Small intestine (tissue), 7 donors: ENCODE measurements around the gene BCL2L12. TPM values are rescaled to one million over a fixed set of nuclear protein-coding genes. Genes with fewer than 3 reads are reported as not detected.
A peak's percentile ranks its signal among the peaks of the same experiment; 100 is the strongest.

Experiments
- DNase-seq, 2 donors: peaks; one replicate each; pipeline versions ENCODE4 v3.0.0 to v3.0.0-alpha.2; 2013
- FAIRE-seq: peaks from 2 replicates; lab custom pipeline; 2012; peaks lifted over from hg19 to GRCh38; lab: Jason Lieb, UNC
- H3K27ac ChIP-seq, 3 donors: one replicate each; pipeline ENCODE4 v1.5.1; 2013; ENCODE audit warnings: low read length in 2 of 3, mild to moderate bottlenecking in 2 of 3, control low read depth in 1 of 3, inconsistent platforms in 1 of 3, low read depth in 1 of 3, moderate library complexity in 1 of 3
- H3K27me3 ChIP-seq, 3 donors: one replicate each; pipeline ENCODE4 v1.6.1; 2013; ENCODE audit warnings: low read length in 3 of 3, inconsistent platforms in 1 of 3; ENCODE audit not compliant: control insufficient read depth in 3 of 3, insufficient read depth in 3 of 3
- H3K36me3 ChIP-seq, 3 donors: one replicate each; pipeline ENCODE4 v1.6.1; 2013; ENCODE audit warnings: low read length in 3 of 3, inconsistent platforms in 1 of 3, low read depth in 1 of 3, mild to moderate bottlenecking in 1 of 3, moderate library complexity in 1 of 3; ENCODE audit not compliant: control insufficient read depth in 3 of 3, insufficient read depth in 2 of 3
- H3K4me1 ChIP-seq, 3 donors: one replicate each; pipeline ENCODE4 v1.6.1; 2013; ENCODE audit warnings: low read length in 2 of 3, inconsistent platforms in 1 of 3, low read depth in 1 of 3, mild to moderate bottlenecking in 1 of 3, moderate library complexity in 1 of 3; ENCODE audit not compliant: control insufficient read depth in 3 of 3, insufficient read depth in 2 of 3
- H3K4me3 ChIP-seq, 3 donors: one replicate each; pipeline ENCODE4 v1.5.1; 2013; ENCODE audit warnings: low read length in 3 of 3, control low read depth in 1 of 3, inconsistent platforms in 1 of 3, low read depth in 1 of 3, mild to moderate bottlenecking in 1 of 3, moderate library complexity in 1 of 3
- H3K9me3 ChIP-seq, 2 donors: one replicate each; pipeline ENCODE4 v1.6.1; 2013; ENCODE audit warnings: low read depth in 1 of 2, low read length in 1 of 2; ENCODE audit not compliant: control insufficient read depth in 2 of 2, insufficient read depth in 1 of 2
- WGBS, 3 donors: extraction: QIAGEN DNeasy Blood & Tissue Kit; methylation state at CpG; one replicate each; pipeline ENCODE4 v1.1.7; 2013; 5-methylcytosine and 5-hydroxymethylcytosine counted together
- polyA plus RNA-seq, 4 donors: library from polyadenylated mRNA; stranded (reverse) in 3 of 4; unstranded in 1 of 4; fragments of 200-250 nt in 3 of 4; fragments of 120-200 nt in 1 of 4; gene quantifications; one replicate each; pipeline versions ENCODE4 v1.2.1 to v1.2.3, GENCODE V29; 2013
- donor health status: healthy with polysubstance abuse.
- donor health status: control.
- donor health status: control.
- donor health status: Bipolar disorder and iron deficiency.
- donor health status: healthy.

The BCL2L12 gene
- polyA plus RNA-seq, 4 donors = 11.2 to 36.6 (median 17.1) TPM

- peak overlapping the region; percentile 79 to 99 (median 95) for H3K27ac ChIP-seq
- H3K4me1 ChIP-seq = peaks cover 0 to 58% (median 16%) of the 10 kb centered on the region in 3 donors
- H3K27me3 ChIP-seq = peaks cover 0 to 17% (median 0%) of the 10 kb centered on the region in 3 donors
- FAIRE-seq (no peak), DNase-seq (peak in 1 of 2 donors; percentile 42)
- WGBS, 3 donors = 4 to 8% (median 6%) methylated on average over 25 to 31 of the region's 31 CpGs
- H3K36me3 ChIP-seq = peaks cover 0 to 13% (median 0%) of the 10 kb centered on the region in 3 donors
- H3K9me3 ChIP-seq = no peaks in the 10 kb centered on the region
- H3K4me3 ChIP-seq = peak overlapping the region; percentile 48 to 78 (median 65)
Observed at GRCh38 chr19:49639401-49640112, 26.2 kb upstream of the BCL2L12 start.

GRCh38 chr19:49640113-49640898, 25.4 kb upstream of the BCL2L12 start, which contains the start of gene RRAS:
Gene RRAS, minus strand, starts transcription at chr19:49640143. Its CDS starts 45 bp downstream, at chr19:49640098.
- Histone ChIP-seq H3K4me3 (peak within 1 kb of the TSS; percentile 48 to 78 (median 65)), H3K27ac (peak within 1 kb of the TSS; percentile 95 to 99 (median 95)), H3K9me3 (no peaks in the 10 kb centered on the region), H3K4me1 (peaks cover 0 to 57% (median 16%) of the 10 kb centered on the region in 3 donors), H3K36me3 (peaks cover 0 to 17% (median 0%) of the 10 kb centered on the region in 3 donors), H3K27me3 (peaks cover 0 to 16% (median 0%) of the 10 kb centered on the region in 3 donors)
- DNase-seq (peak; percentile 100), FAIRE-seq (peak; percentile 81)
- WGBS, 3 donors = 0% methylated on average over 40 to 51 of the region's 51 CpGs

- FAIRE-seq = no peak
- H3K4me1 ChIP-seq = peaks cover 0 to 47% (median 16%) of the 10 kb centered on the region in 3 donors
- H3K27ac ChIP-seq = peak within 1 kb of the TSS; percentile 95 to 99 (median 95)
- no peaks in the 10 kb centered on the region for H3K9me3 ChIP-seq
- H3K4me3 ChIP-seq = peak within 1 kb of the TSS; percentile 75 to 96 (median 93)
- DNase-seq = peak; percentile 99 to 100
- H3K27me3 ChIP-seq = peaks cover 0 to 2% (median 0%) of the 10 kb centered on the region in 3 donors
- peaks cover 0 to 24% (median 7%) of the 10 kb centered on the region in 3 donors for H3K36me3 ChIP-seq
- WGBS, 3 donors = 0% methylated on average over 54 to 87 of the region's 87 CpGs
Observed at GRCh38 chr19:49641688-49642491, 23.8 kb upstream of the BCL2L12 start, which contains the start of gene SCAF1. Gene SCAF1, plus strand, starts transcription at chr19:49642209. Its CDS starts 2,818 bp downstream, at chr19:49645027.

DNA sequence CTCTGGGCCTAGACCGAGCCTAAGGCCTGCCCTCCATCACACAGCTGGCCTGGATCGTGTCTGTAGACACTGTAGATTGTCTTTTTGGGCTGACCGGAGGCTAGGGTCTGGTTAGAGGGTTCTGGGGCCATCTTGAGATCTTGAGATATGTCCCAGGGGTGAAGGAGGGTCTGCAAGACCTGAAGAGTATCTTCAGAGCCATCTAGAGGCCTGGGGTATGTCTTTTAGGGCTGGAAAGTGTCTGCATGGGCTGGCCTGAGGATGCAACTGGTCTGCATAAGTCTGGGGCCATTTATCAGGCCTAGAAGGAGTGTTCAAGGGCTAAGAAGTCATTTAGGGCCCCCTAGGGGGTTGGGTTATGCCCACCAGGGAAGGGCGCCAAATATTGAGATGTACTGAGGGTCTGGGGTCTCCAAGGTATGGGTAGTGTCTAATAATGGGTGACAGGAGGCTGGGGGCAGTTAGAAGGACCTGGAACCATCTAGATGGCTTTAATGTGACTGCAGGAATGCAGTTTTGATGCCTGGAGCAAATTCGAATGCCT, 23.2 kb upstream of the BCL2L12 start:
- Histone ChIP-seq H3K27ac (peak overlapping the region; percentile 76 to 84 (median 77)), H3K9me3 (no peaks in the 10 kb centered on the region), H3K27me3 (no peaks in the 10 kb centered on the region), H3K4me3 (peak overlapping the region; percentile 75 to 96 (median 93)), H3K4me1 (peaks cover 0 to 44% (median 15%) of the 10 kb centered on the region in 3 donors), H3K36me3 (peaks cover 0 to 30% (median 12%) of the 10 kb centered on the region in 3 donors)
- no peak for DNase-seq
- 4 to 7% (median 6%) methylated on average over 5 of the region's 5 CpGs for whole genome bisulfite sequencing, 3 donors
- no peak for FAIRE-seq

GRCh38 chr19:49643466-49643865, 22.3 kb upstream of the BCL2L12 start:
- H3K9me3 ChIP-seq = no peaks in the 10 kb centered on the region
- H3K27ac ChIP-seq = no peak overlapping the region
- no peak overlapping the region for H3K4me3 ChIP-seq
- peaks cover 2 to 39% (median 12%) of the 10 kb centered on the region in 3 donors for H3K36me3 ChIP-seq
- FAIRE-seq = no peak
- no peaks in the 10 kb centered on the region for H3K27me3 ChIP-seq
- H3K4me1 ChIP-seq = peaks cover 0 to 35% (median 8%) of the 10 kb centered on the region in 3 donors
- 51 to 59% (median 59%) methylated on average over 2 of the region's 2 CpGs for WGBS, 3 donors
- DNase-seq = no peak

- Histone ChIP-seq H3K27ac (no peak overlapping the region), H3K4me1 (peaks cover 0 to 23% (median 3%) of the 10 kb centered on the region in 3 donors), H3K36me3 (peaks cover 2 to 56% (median 12%) of the 10 kb centered on the region in 3 donors), H3K9me3 (no peaks in the 10 kb centered on the region), H3K27me3 (no peaks in the 10 kb centered on the region), H3K4me3 (no peak overlapping the region)
- FAIRE-seq (no peak), DNase-seq (no peak)
- WGBS, 3 donors = 91 to 94% (median 92%) methylated on average over 11 of the region's 11 CpGs
Observed at GRCh38 chr19:49645592-49645991, 20.1 kb upstream of the BCL2L12 start.

- no peak overlapping the region for H3K27ac ChIP-seq
- peaks cover 0 to 21% (median 3%) of the 10 kb centered on the region in 3 donors for H3K4me1 ChIP-seq
- no peak for FAIRE-seq
- peaks cover 4 to 58% (median 12%) of the 10 kb centered on the region in 3 donors for H3K36me3 ChIP-seq
- WGBS, 3 donors = 92 to 95% (median 94%) methylated on average over 13 of the region's 13 CpGs
- no peaks in the 10 kb centered on the region for H3K9me3 ChIP-seq
- no peak for DNase-seq
- H3K27me3 ChIP-seq = no peaks in the 10 kb centered on the region
- no peak overlapping the region for H3K4me3 ChIP-seq
Observed at GRCh38 chr19:49645995-49646394, 19.7 kb upstream of the BCL2L12 start.
